Thyroid gland (tissue), 4 donors: ENCODE measurements around the gene CTDSP1.

Experiments
- CTCF ChIP-seq, 6 experiments: fragments of 200-600 bp in 3 of 6; fragments of 450-650 bp in 3 of 6; sonication (generic) in 3 of 6; IDR thresholded peaks; one replicate each; pipeline ENCODE4 v1.5.1; 2016 to 2019; ENCODE audit warnings: antibody characterized with exemption in 6 of 6, mild to moderate bottlenecking in 2 of 6, inconsistent platforms in 1 of 6, moderate library complexity in 1 of 6
- POLR2A ChIP-seq, 2 donors: fragments of 450-650 bp; IDR thresholded peaks; one replicate each; pipeline ENCODE4 v1.6.1; 2017; ENCODE audit warnings: antibody characterized with exemption in 2 of 2, mild to moderate bottlenecking in 2 of 2, moderate library complexity in 1 of 2

DNA sequence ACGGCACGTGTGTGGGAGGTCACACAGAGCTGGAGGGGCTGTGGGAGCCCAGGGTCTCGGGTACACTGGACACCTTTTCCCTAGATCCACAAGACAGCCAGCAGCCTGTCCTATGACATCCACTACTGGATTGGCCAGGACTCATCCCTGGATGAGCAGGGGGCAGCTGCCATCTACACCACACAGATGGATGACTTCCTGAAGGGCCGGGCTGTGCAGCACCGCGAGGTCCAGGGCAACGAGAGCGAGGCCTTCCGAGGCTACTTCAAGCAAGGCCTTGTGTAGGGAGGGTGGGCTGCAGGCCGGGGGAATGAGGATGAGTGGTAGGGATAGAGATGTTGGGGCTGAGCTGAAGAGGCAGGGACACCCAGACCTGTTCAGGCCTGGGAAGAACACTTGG lies 25.9 kb downstream of the CTDSP1 start:
- TF ChIP-seq CTCF (IDR thresholded peaks at IDR 0.05), result no peak
- TF ChIP-seq POLR2A (IDR thresholded peaks at IDR 0.05), result no peak
